ENCODE measurements around the gene ADGRD1. TPM values are rescaled to one million over a fixed set of nuclear protein-coding genes. Genes with fewer than 3 reads are reported as not detected.

ADGRD1 gene
- polyA plus RNA-seq, 1 of the 3 experiments (the other 2 are of a cell fraction) = not detected

- Histone ChIP-seq H2AFZ (ENCODE audit: low read depth) (no peak overlapping the region), H3K9me2 (no peaks in the 10 kb centered on the region), H3K27ac (ENCODE audit: low read depth in 2 of 2, low read length in 1 of 2) (no peak overlapping the region), H4K20me1 (ENCODE audit: insufficient read depth) (no peaks in the 10 kb centered on the region), H3K4me1 (ENCODE audit: control insufficient read depth in 1 of 2, insufficient read depth in 2 of 2, low read depth in 1 of 2, low read length in 1 of 2) (peaks cover 0 to 6% of the 10 kb centered on the region in 2 experiments; a peak in 1 of 4 replicates), H3K27me3 (ENCODE audit: insufficient read depth) (no peaks in the 10 kb centered on the region), H3K4me3 (ENCODE audit: low read depth in 2 of 2, low read length in 1 of 2) (no peak overlapping the region), H3K79me2 (ENCODE audit: insufficient read depth) (no peaks in the 10 kb centered on the region), H3K4me2 (no peak overlapping the region), H3F3A (replicated peaks; ENCODE audit: insufficient read depth) (no peaks in the 10 kb centered on the region), H3K9me3 (0 out of 2 replicates have a peak, but pooled peaks cover 6% of the 10 kb centered on the region), H3K9ac (no peak overlapping the region), H3K36me3 (replicated peaks in 1 of 2; ENCODE audit: control insufficient read depth in 1 of 2, insufficient read depth in 2 of 2, low read length in 1 of 2) (no peaks in the 10 kb centered on the region)
- ChIA-PET POLR2A (no interaction called here), CTCF (interaction anchor here (0.7 to 2.1 kb wide), 2 partner anchors 9 to 14 kb away, joined by 3 to 5 read pairs; no protein-coding TSS in a partner anchor)
- whole genome bisulfite sequencing (ENCODE audit: low lambda C conversion rate) = 46% methylated on average over 5 of the region's 5 CpGs
- no peak for DNase-seq
- TF ChIP-seq RAD21 (IDR thresholded peaks at IDR 0.05; ENCODE audit: low read length) (no peak), RCOR1 (IDR thresholded peaks at IDR 0.05; ENCODE audit: low read length) (no peak), POLR2AphosphoS5 (IDR thresholded peaks at IDR 0.05; ENCODE audit: low read depth, low read length) (no peak), TAF1 (IDR thresholded peaks at IDR 0.05; ENCODE audit: borderline replicate concordance, low read depth, low read length) (no peak), TCF12 (IDR thresholded peaks at IDR 0.05) (no peak), EZH2phosphoT487 (IDR thresholded peaks at IDR 0.05; ENCODE audit: borderline replicate concordance, low read depth) (no peak), CHD2 (IDR thresholded peaks at IDR 0.05; ENCODE audit: low read length, partially characterized antibody) (no peak), GATA2 (CRISPR knock-in tag; IDR thresholded peaks at IDR 0.05) (no peak), SMC3 (IDR thresholded peaks at IDR 0.05; ENCODE audit: low read depth, low read length) (no peak), SIN3A (IDR thresholded peaks at IDR 0.05; ENCODE audit: borderline replicate concordance, low read depth, low read length) (no peak), FOSL2 (IDR thresholded peaks at IDR 0.05; ENCODE audit: borderline replicate concordance, low read depth) (no peak), JUND (IDR thresholded peaks at IDR 0.05) (no peak), YY1 (IDR thresholded peaks at IDR 0.05; ENCODE audit: low read depth) (no peak), NRF1 (IDR thresholded peaks at IDR 0.05; ENCODE audit: low read depth, low read length) (no peak)
- TF ChIP-seq, protein P1, sequence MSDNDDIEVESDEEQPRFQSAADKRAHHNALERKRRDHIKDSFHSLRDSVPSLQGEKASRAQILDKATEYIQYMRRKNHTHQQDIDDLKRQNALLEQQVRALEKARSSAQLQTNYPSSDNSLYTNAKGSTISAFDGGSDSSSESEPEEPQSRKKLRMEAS (IDR thresholded peaks at IDR 0.05; ENCODE audit: low read depth) = no peak
- TF ChIP-seq, protein P2, sequence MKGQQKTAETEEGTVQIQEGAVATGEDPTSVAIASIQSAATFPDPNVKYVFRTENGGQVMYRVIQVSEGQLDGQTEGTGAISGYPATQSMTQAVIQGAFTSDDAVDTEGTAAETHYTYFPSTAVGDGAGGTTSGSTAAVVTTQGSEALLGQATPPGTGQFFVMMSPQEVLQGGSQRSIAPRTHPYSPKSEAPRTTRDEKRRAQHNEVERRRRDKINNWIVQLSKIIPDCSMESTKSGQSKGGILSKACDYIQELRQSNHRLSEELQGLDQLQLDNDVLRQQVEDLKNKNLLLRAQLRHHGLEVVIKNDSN (IDR thresholded peaks at IDR 0.05; ENCODE audit: borderline replicate concordance, low read depth) = no peak
Measured at GRCh38 chr12:131146173-131146675, 192.5 kb downstream of the ADGRD1 start.

- Histone ChIP-seq H3K9ac (no peak overlapping the region), H3K9me2 (no peaks in the 10 kb centered on the region), H2AFZ (ENCODE audit: low read depth) (no peak overlapping the region), H3K79me2 (ENCODE audit: insufficient read depth) (no peaks in the 10 kb centered on the region), H3K4me2 (no peak overlapping the region), H4K20me1 (ENCODE audit: insufficient read depth) (no peaks in the 10 kb centered on the region), H3K4me1 (ENCODE audit: control insufficient read depth in 1 of 2, insufficient read depth in 2 of 2, low read depth in 1 of 2, low read length in 1 of 2) (peaks cover 0 to 6% of the 10 kb centered on the region in 2 experiments; a peak in 1 of 4 replicates), H3K27ac (ENCODE audit: low read depth in 2 of 2, low read length in 1 of 2) (no peak overlapping the region), H3K4me3 (ENCODE audit: low read depth in 2 of 2, low read length in 1 of 2) (no peak overlapping the region), H3K36me3 (replicated peaks in 1 of 2; ENCODE audit: control insufficient read depth in 1 of 2, insufficient read depth in 2 of 2, low read length in 1 of 2) (no peaks in the 10 kb centered on the region), H3K27me3 (ENCODE audit: insufficient read depth) (no peaks in the 10 kb centered on the region), H3K9me3 (0 out of 2 replicates have a peak, but pooled peaks cover 6% of the 10 kb centered on the region), H3F3A (replicated peaks; ENCODE audit: insufficient read depth) (no peaks in the 10 kb centered on the region)
- WGBS (ENCODE audit: low lambda C conversion rate) = 22% methylated on average over 1 of the region's 1 CpG
- TF ChIP-seq JUND (IDR thresholded peaks at IDR 0.05) (no peak), POLR2AphosphoS5 (IDR thresholded peaks at IDR 0.05; ENCODE audit: low read depth, low read length) (no peak), RFX5 (IDR thresholded peaks at IDR 0.05; ENCODE audit: low read length) (no peak), FOSL2 (IDR thresholded peaks at IDR 0.05; ENCODE audit: borderline replicate concordance, low read depth) (no peak), ELF1 (IDR thresholded peaks at IDR 0.05) (no peak), YY1 (IDR thresholded peaks at IDR 0.05; ENCODE audit: low read depth) (no peak), GATA2 (CRISPR knock-in tag; IDR thresholded peaks at IDR 0.05) (no peak), MXI1 (IDR thresholded peaks at IDR 0.05; ENCODE audit: low read depth, low read length) (no peak), TEAD4 (IDR thresholded peaks at IDR 0.05; ENCODE audit: borderline replicate concordance, insufficient read depth) (no peak)
- TF ChIP-seq, protein P1 (IDR thresholded peaks at IDR 0.05; ENCODE audit: low read depth) = no peak
- TF ChIP-seq, protein P3, sequence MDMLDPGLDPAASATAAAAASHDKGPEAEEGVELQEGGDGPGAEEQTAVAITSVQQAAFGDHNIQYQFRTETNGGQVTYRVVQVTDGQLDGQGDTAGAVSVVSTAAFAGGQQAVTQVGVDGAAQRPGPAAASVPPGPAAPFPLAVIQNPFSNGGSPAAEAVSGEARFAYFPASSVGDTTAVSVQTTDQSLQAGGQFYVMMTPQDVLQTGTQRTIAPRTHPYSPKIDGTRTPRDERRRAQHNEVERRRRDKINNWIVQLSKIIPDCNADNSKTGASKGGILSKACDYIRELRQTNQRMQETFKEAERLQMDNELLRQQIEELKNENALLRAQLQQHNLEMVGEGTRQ (IDR thresholded peaks at IDR 0.05; ENCODE audit: borderline replicate concordance, low read depth, low read length) = no peak
- TF ChIP-seq, protein P2 (IDR thresholded peaks at IDR 0.05; ENCODE audit: borderline replicate concordance, low read depth) = no peak
- ChIA-PET POLR2A (no interaction called here), CTCF (interaction anchor here (2.1 kb wide), 1 partner anchor 15 kb away, joined by 5 read pairs; no protein-coding TSS in a partner anchor)
- no peak for DNase-seq
Measured at GRCh38 chr12:131147293-131147692, 193.6 kb downstream of the ADGRD1 start.

Measured in SK-N-SH (cell line).